ENCODE results near the gene CEP57L1. TPM values are rescaled to one million over a fixed set of nuclear protein-coding genes. Genes with fewer than 3 reads are reported as not detected.

Gene CEP57L1
- total and polyA plus RNA-seq, 4 donors, result 3.8 to 22.1 (median 10.2) TPM

- TF ChIP-seq TAF1 (conservative IDR thresholded peaks at IDR 0.05), result no peak
- no peak for TF ChIP-seq RXRA (IDR thresholded peaks at IDR 0.05)
Observed at GRCh38 chr6:109097661-109098060, 2.4 kb downstream of the CEP57L1 start (continued).

- no peak overlapping the region for H3K4me3 ChIP-seq (ENCODE audit: low read depth in 1 of 3, low read length in 3 of 3)
- H3K9me3 ChIP-seq (ENCODE audit: control insufficient read depth in 4 of 4, low read length in 3 of 4), result no peaks in the 10 kb centered on the region
- 83% methylated on average over 1 of the region's 1 CpG for WGBS
- no peak overlapping the region for H3K9ac ChIP-seq (ENCODE audit: low read depth in 1 of 2, low read length in 2 of 2)
- no peaks in the 10 kb centered on the region for H3K36me3 ChIP-seq (ENCODE audit: control insufficient read depth in 4 of 4, insufficient read depth in 3 of 4, low read depth in 1 of 4, low read length in 3 of 4)
- TF ChIP-seq CTCF (IDR thresholded peaks at IDR 0.05; ENCODE audit: low read depth, low read length, missing input control) (no peak), YY1 (IDR thresholded peaks at IDR 0.05) (no peak), HNF4G (IDR thresholded peaks at IDR 0.05) (no peak), RAD21 (IDR thresholded peaks at IDR 0.05) (no peak), FOXA2 (IDR thresholded peaks at IDR 0.05) (no peak), TAF1 (conservative IDR thresholded peaks at IDR 0.05) (no peak), SP1 (IDR thresholded peaks at IDR 0.05) (no peak), RXRA (IDR thresholded peaks at IDR 0.05) (no peak), REST (IDR thresholded peaks at IDR 0.05) (no peak), FOXA1 (IDR thresholded peaks at IDR 0.05) (no peak), ZBTB33 (IDR thresholded peaks at IDR 0.05) (no peak), EGR1 (IDR thresholded peaks at IDR 0.05; ENCODE audit: low read depth in 2 of 2) (no peak), GABPA (IDR thresholded peaks at IDR 0.05 in 1 of 2, conservative IDR thresholded peaks at IDR 0.05 in 1 of 2) (no peak), ATF3 (IDR thresholded peaks at IDR 0.05) (no peak), MAX (IDR thresholded peaks at IDR 0.05) (no peak), HNF4A (conservative IDR thresholded peaks at IDR 0.05) (no peak), JUND (IDR thresholded peaks at IDR 0.05) (no peak), NR2F2 (IDR thresholded peaks at IDR 0.05) (no peak)
- H3K27ac ChIP-seq (ENCODE audit: low read depth in 1 of 2, low read length in 2 of 2), result no peak overlapping the region
- DNase-seq (ENCODE audit: low spot score), result no peak
- H3K4me1 ChIP-seq (ENCODE audit: control insufficient read depth in 4 of 4, insufficient read depth in 4 of 4, low read length in 3 of 4), result peaks cover 0 to 3% (median 0%) of the 10 kb centered on the region in 4 donors
- no peaks in the 10 kb centered on the region for H3K27me3 ChIP-seq (ENCODE audit: control insufficient read depth in 4 of 4, insufficient read depth in 4 of 4, low read length in 3 of 4)
Observed at GRCh38 chr6:109102762-109103161, 7.5 kb downstream of the CEP57L1 start.

Measured in liver (tissue), 9 donors.